K562 treated with DMSO at 1 percent for 48 hours (cell line): Measurements from ENCODE around the gene ZNF329. TPM values are rescaled to one million over a fixed set of nuclear protein-coding genes. Genes with fewer than 3 reads are reported as not detected.

Experiments used
- total RNA-seq: library from RNA; unstranded; fragments of 300-600 nt; gene quantifications from 2 replicates; pipeline ENCODE4 v1.2.3, GENCODE V29; 2022; ENCODE audit warnings: low replicate concordance; ENCODE audit errors: extremely low read depth

Gene ZNF329
- total RNA-seq = not detected in 2 replicates

GRCh38 chr19:58150328-58150921 is at the start of gene ZNF329:
Gene ZNF329 (minus strand): TSS chr19:58150789. CDS start chr19:58129503, 21,286 bp downstream.

GRCh38 chr19:58182989-58183816 is 32.6 kb upstream of the ZNF329 start, which contains the start of gene ZNF274:
Gene ZNF274 (plus strand): TSS chr19:58183061. CDS start chr19:58183966, 905 bp downstream.

GRCh38 chr19:58097781-58098681 is 52.6 kb downstream of the ZNF329 start, which contains the start of gene ZSCAN18:
Gene ZSCAN18 (minus strand): TSS chr19:58098231. CDS start chr19:58090267, 7,964 bp downstream.

Other genes starting within 250 kb of the ZNF329 start
- not detected in 2 replicates for gene ZNF417, start 234.2 kb downstream of the ZNF329 start, total RNA-seq
- not detected in 2 replicates for gene ZNF418, start 215.4 kb downstream of the ZNF329 start, total RNA-seq
- not detected in 2 replicates for gene ZNF256, start 203.1 kb downstream of the ZNF329 start, total RNA-seq
- gene C19orf18, start 176.3 kb downstream of the ZNF329 start, total RNA-seq = not detected in 2 replicates
- not detected in 2 replicates for gene ZNF606, start 148.0 kb downstream of the ZNF329 start, total RNA-seq
- not detected in 2 replicates for gene ZSCAN1, start 116.8 kb downstream of the ZNF329 start, total RNA-seq
- not detected in 2 replicates for gene ZNF135, start 91.5 kb downstream of the ZNF329 start, total RNA-seq
- not detected in 2 replicates for gene ZSCAN18, start 52.6 kb downstream of the ZNF329 start, total RNA-seq
- not detected in 2 replicates for gene ZNF274, start 32.3 kb upstream of the ZNF329 start, total RNA-seq
- not detected in 2 replicates for gene ZNF544, start 78.1 kb upstream of the ZNF329 start, total RNA-seq
- not detected in 2 replicates for gene ZNF8, start 128.2 kb upstream of the ZNF329 start, total RNA-seq
- gene ERVK3-1, start 154.6 kb upstream of the ZNF329 start, total RNA-seq = not detected in 2 replicates
- gene ZSCAN22, start 176.2 kb upstream of the ZNF329 start, total RNA-seq = not detected in 2 replicates
- gene A1BG, start 202.7 kb upstream of the ZNF329 start, total RNA-seq = not detected in 2 replicates
- gene ZNF497, start 212.0 kb upstream of the ZNF329 start, total RNA-seq = not detected in 2 replicates
- gene ZNF837, start 230.2 kb upstream of the ZNF329 start, total RNA-seq = not detected in 2 replicates
- gene RPS5, start 236.5 kb upstream of the ZNF329 start, total RNA-seq = 2,923 and 3,134 TPM in 2 replicates
- not detected in 2 replicates for gene RNF225, start 244.9 kb upstream of the ZNF329 start, total RNA-seq